GM23248 (cell line): ENCODE data around the gene IL17RC.

Experiments
- EZH2 ChIP-seq: fragments of 200-600 bp; sonication (generic); IDR thresholded peaks from 2 replicates; pipeline ENCODE4 v1.6.1; 2018; ENCODE audit warnings: antibody characterized with exemption, mild to moderate bottlenecking; ENCODE audit not compliant: insufficient read depth, poor library complexity, severe bottlenecking
- EZH2phosphoT487 ChIP-seq: fragments of 200-600 bp; sonication (generic); IDR thresholded peaks from 2 replicates; pipeline ENCODE4 v1.6.1; 2018; ENCODE audit warnings: antibody characterized with exemption, moderate library complexity, mild to moderate bottlenecking, low read depth; ENCODE audit not compliant: insufficient read depth

DNA sequence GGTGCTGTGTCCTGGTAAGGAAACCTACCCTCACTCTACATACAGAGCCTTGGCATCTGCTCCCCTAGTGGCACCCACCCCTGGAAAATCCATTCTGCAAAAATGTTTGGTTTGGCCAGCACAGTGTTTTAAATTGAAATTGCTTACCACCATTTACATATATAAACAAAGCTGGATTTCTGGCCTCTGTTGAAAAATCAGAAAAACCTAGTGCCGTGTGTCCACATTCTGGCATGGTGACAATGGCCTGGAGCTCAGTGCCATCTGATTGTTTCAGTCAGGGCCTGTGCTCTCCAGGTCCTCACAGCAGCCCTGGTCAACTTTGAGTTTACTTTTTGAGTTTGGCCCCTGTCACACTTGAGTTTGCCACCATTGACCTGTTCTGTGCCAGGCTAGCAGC, 2.9 kb upstream of the IL17RC start:
- TF ChIP-seq EZH2 = no peak
- TF ChIP-seq EZH2phosphoT487 = no peak
